ENCODE results near the gene DNAL4.

Gene DNAL4

DNA sequence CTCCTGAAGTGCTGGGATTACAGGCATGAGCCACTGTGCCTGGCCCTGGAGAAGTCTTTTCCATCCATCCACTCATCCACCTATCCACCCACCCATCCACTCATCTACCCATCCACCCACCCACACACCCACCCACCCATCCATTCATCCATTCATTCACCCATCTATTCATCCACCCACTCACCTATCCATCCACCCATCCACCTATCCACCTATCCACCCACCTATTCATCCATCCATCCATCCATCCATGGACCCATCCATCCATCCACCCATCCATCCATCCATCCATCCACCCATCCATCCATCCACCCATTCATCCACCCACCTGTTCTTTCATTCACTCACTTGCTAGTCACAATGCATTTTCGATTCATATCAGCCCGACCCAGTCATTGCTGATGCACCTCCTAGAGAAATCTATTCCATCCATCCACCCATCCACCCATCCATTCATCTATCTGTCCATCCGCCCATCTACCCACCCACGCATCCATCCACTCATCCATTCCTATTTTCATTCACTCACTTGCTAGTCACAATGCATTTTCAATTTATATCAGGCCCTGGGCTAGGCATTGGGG, 20.5 kb downstream of the DNAL4 start:
- Histone ChIP-seq H3K36me3 (replicated peaks; ENCODE audit: low read depth, low read length) (no peaks in the 10 kb centered on the region), H3K79me2 (ENCODE audit: low read length) (no peaks in the 10 kb centered on the region), H4K20me1 (ENCODE audit: insufficient read depth, low read length) (no peaks in the 10 kb centered on the region), H3K27ac (ENCODE audit: low read length) (no peak overlapping the region), H3K9ac (ENCODE audit: low read length) (no peak overlapping the region), H3K4me2 (ENCODE audit: low read length) (no peak overlapping the region), H3K4me1 (ENCODE audit: low read length) (no peaks in the 10 kb centered on the region), H3K27me3 (ENCODE audit: low read depth, low read length) (no peaks in the 10 kb centered on the region), H3K4me3 (ENCODE audit: low read length) (no peak overlapping the region), H3K9me3 (ENCODE audit: insufficient read depth, low read length) (no peaks in the 10 kb centered on the region), H2AFZ (ENCODE audit: low read depth, low read length) (no peak overlapping the region)
- TF ChIP-seq, protein P1, sequence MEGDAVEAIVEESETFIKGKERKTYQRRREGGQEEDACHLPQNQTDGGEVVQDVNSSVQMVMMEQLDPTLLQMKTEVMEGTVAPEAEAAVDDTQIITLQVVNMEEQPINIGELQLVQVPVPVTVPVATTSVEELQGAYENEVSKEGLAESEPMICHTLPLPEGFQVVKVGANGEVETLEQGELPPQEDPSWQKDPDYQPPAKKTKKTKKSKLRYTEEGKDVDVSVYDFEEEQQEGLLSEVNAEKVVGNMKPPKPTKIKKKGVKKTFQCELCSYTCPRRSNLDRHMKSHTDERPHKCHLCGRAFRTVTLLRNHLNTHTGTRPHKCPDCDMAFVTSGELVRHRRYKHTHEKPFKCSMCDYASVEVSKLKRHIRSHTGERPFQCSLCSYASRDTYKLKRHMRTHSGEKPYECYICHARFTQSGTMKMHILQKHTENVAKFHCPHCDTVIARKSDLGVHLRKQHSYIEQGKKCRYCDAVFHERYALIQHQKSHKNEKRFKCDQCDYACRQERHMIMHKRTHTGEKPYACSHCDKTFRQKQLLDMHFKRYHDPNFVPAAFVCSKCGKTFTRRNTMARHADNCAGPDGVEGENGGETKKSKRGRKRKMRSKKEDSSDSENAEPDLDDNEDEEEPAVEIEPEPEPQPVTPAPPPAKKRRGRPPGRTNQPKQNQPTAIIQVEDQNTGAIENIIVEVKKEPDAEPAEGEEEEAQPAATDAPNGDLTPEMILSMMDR (IDR thresholded peaks at IDR 0.05; ENCODE audit: low read depth, low read length), result no peak
- no peak for TF ChIP-seq EZH2phosphoT487 (IDR thresholded peaks at IDR 0.05; ENCODE audit: low read depth)

DNA sequence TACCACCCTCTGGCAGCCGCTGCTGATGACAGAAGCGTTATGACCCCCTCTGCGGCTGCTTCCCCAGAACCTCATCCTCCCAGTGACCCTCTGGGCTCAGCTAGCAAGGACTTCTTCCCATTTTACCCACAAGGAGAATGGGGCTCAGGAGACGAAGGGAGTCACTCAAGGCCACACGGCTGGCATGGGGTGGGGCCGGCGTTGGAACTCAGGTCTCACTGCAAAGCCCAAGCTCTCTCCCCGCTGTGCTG, 21.4 kb downstream of the DNAL4 start:
- Histone ChIP-seq H4K20me1 (ENCODE audit: insufficient read depth, low read length) (no peaks in the 10 kb centered on the region), H2AFZ (ENCODE audit: low read depth, low read length) (no peak overlapping the region), H3K27ac (ENCODE audit: low read length) (no peak overlapping the region), H3K9me3 (ENCODE audit: insufficient read depth, low read length) (no peaks in the 10 kb centered on the region), H3K4me3 (ENCODE audit: low read length) (no peak overlapping the region), H3K4me1 (ENCODE audit: low read length) (no peaks in the 10 kb centered on the region), H3K4me2 (ENCODE audit: low read length) (no peak overlapping the region), H3K79me2 (ENCODE audit: low read length) (no peaks in the 10 kb centered on the region), H3K36me3 (replicated peaks; ENCODE audit: low read depth, low read length) (no peaks in the 10 kb centered on the region), H3K27me3 (ENCODE audit: low read depth, low read length) (0 out of 2 replicates have a peak, but pooled peaks cover 5% of the 10 kb centered on the region), H3K9ac (ENCODE audit: low read length) (no peak overlapping the region)
- TF ChIP-seq, protein P1 (IDR thresholded peaks at IDR 0.05; ENCODE audit: low read depth, low read length), result no peak
- TF ChIP-seq EZH2phosphoT487 (IDR thresholded peaks at IDR 0.05; ENCODE audit: low read depth), result no peak

DNA sequence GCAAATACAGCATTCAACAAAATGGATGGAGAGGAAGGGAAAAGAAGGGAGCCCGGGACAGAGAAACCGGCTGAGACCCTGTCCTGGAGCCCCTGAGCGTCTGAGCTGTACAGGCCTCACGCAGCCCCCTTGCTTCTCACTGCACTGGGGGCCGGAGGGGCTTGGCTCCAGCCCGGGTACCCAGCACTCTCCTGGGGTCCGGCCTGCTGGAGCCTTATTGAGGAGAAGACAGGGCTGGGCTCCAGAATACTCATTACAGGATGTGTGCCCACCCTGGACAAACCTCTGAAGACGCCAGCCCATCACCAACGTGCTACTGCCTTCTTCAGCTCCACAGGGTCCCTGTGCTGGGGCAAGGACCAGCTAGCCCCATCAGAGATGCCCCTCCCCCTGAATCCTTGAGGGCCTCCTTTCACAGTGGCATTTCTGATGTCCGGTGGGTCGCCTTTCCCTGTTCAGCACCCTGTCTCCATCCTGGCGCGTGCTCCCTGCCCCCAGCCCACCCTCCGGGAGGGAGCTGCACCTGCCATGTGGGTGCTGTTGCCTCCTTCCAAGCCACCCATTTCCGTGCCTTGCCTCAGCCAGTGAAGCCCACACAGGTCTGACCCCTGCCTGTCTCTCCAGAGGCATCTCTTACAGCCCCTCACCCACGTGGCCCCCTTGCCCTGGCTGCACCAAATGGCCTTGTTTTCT, 23.5 kb downstream of the DNAL4 start:
- no peaks in the 10 kb centered on the region for H3K9me3 ChIP-seq (ENCODE audit: insufficient read depth, low read length)
- H2AFZ ChIP-seq (ENCODE audit: low read depth, low read length), result no peak overlapping the region
- no peak overlapping the region for H3K4me3 ChIP-seq (ENCODE audit: low read length)
- H3K4me2 ChIP-seq (ENCODE audit: low read length), result no peak overlapping the region
- no peaks in the 10 kb centered on the region for H4K20me1 ChIP-seq (ENCODE audit: insufficient read depth, low read length)
- H3K36me3 ChIP-seq (replicated peaks; ENCODE audit: low read depth, low read length), result no peaks in the 10 kb centered on the region
- TF ChIP-seq, protein P1 (IDR thresholded peaks at IDR 0.05; ENCODE audit: low read depth, low read length), result no peak
- TF ChIP-seq EZH2phosphoT487 (IDR thresholded peaks at IDR 0.05; ENCODE audit: low read depth), result no peak
- H3K4me1 ChIP-seq (ENCODE audit: low read length), result no peaks in the 10 kb centered on the region
- no peaks in the 10 kb centered on the region for H3K79me2 ChIP-seq (ENCODE audit: low read length)
- no peak overlapping the region for H3K9ac ChIP-seq (ENCODE audit: low read length)
- no peak overlapping the region for H3K27ac ChIP-seq (ENCODE audit: low read length)
- H3K27me3 ChIP-seq (ENCODE audit: low read depth, low read length), result 0 out of 2 replicates have a peak, but pooled peaks cover 5% of the 10 kb centered on the region

DNA sequence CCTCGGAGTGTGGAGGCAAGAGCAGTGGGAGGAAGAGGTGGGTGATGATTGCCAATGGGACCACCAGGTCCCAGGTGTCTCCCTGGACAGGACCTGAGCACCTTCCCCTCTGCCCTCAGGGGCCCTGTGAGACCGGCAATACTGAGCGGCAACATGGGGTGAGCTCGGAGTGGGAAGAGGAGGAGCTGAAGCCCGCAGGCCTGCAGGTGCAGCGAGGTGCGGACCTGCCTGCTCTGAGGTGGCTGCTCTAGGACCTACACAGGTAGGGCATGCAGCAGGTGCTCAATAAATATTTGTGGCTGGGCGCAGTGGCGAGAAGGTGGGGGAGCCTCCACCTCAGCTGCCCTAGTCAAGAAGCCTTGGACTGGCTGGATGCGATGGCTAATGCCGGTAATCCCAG, 25.9 kb downstream of the DNAL4 start:
- Histone ChIP-seq H3K27ac (ENCODE audit: low read length) (no peak overlapping the region), H3K4me3 (ENCODE audit: low read length) (no peak overlapping the region), H3K9me3 (ENCODE audit: insufficient read depth, low read length) (no peaks in the 10 kb centered on the region), H4K20me1 (ENCODE audit: insufficient read depth, low read length) (no peaks in the 10 kb centered on the region), H3K9ac (ENCODE audit: low read length) (no peak overlapping the region), H3K4me1 (ENCODE audit: low read length) (no peaks in the 10 kb centered on the region), H3K27me3 (ENCODE audit: low read depth, low read length) (0 out of 2 replicates have a peak, but pooled peaks cover 5% of the 10 kb centered on the region), H3K36me3 (replicated peaks; ENCODE audit: low read depth, low read length) (no peaks in the 10 kb centered on the region), H3K79me2 (ENCODE audit: low read length) (no peaks in the 10 kb centered on the region), H3K4me2 (ENCODE audit: low read length) (no peak overlapping the region), H2AFZ (ENCODE audit: low read depth, low read length) (no peak overlapping the region)
- no peak for TF ChIP-seq EZH2phosphoT487 (IDR thresholded peaks at IDR 0.05; ENCODE audit: low read depth)
- TF ChIP-seq, protein P1 (IDR thresholded peaks at IDR 0.05; ENCODE audit: low read depth, low read length), result no peak

Data from OCI-LY3 (cell line).